ENCODE measurements around the gene ZNF646.

DNA sequence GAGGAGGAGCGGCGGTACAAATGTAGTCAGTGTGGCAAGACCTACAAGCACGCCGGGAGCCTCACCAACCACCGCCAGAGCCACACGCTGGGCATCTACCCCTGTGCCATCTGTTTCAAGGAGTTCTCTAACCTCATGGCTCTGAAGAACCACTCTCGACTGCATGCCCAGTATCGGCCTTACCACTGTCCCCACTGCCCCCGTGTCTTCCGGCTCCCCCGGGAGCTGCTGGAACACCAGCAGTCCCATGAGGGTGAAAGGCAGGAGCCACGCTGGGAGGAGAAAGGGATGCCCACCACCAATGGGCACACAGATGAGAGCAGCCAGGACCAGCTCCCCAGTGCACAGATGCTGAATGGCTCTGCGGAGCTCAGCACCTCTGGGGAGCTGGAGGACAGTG is 2.8 kb downstream of the ZNF646 start:
- TF ChIP-seq, protein P1, sequence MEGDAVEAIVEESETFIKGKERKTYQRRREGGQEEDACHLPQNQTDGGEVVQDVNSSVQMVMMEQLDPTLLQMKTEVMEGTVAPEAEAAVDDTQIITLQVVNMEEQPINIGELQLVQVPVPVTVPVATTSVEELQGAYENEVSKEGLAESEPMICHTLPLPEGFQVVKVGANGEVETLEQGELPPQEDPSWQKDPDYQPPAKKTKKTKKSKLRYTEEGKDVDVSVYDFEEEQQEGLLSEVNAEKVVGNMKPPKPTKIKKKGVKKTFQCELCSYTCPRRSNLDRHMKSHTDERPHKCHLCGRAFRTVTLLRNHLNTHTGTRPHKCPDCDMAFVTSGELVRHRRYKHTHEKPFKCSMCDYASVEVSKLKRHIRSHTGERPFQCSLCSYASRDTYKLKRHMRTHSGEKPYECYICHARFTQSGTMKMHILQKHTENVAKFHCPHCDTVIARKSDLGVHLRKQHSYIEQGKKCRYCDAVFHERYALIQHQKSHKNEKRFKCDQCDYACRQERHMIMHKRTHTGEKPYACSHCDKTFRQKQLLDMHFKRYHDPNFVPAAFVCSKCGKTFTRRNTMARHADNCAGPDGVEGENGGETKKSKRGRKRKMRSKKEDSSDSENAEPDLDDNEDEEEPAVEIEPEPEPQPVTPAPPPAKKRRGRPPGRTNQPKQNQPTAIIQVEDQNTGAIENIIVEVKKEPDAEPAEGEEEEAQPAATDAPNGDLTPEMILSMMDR (IDR thresholded peaks at IDR 0.05), result no peak
- TF ChIP-seq POLR2A (IDR thresholded peaks at IDR 0.05), result no peak

Measured in body of pancreas (tissue), 4 donors.